ENCODE results near the gene EPB41.
"Not testable (repeated sequence)": the region's sequence is repeated elsewhere in the genome, so short reads cannot be mapped to it uniquely, and the experiment has no call there.

The EPB41 gene

GRCh38 chr1:29131056-29131455 is 216.7 kb downstream of the EPB41 start:
- not testable (repeated sequence) for DNase-seq (ENCODE audit: low read depth in 2 of 2)

GRCh38 chr1:29133861-29134694 is 219.7 kb downstream of the EPB41 start:
- no peak for DNase-seq (ENCODE audit: low read depth in 2 of 2)

GRCh38 chr1:29134695-29135028 is 220.3 kb downstream of the EPB41 start:
- no peak for DNase-seq (ENCODE audit: low read depth in 2 of 2)

- DNase-seq (ENCODE audit: low read depth in 2 of 2), result no peak
Observed at GRCh38 chr1:29136391-29136915, 222.1 kb downstream of the EPB41 start.

- no peak for DNase-seq (ENCODE audit: low read depth in 2 of 2)
Observed at GRCh38 chr1:29142714-29143113, 228.3 kb downstream of the EPB41 start.

- DNase-seq (ENCODE audit: low read depth in 2 of 2), result no peak
Observed at GRCh38 chr1:29144178-29144577, 229.8 kb downstream of the EPB41 start.

GRCh38 chr1:29145739-29146437 is 231.5 kb downstream of the EPB41 start:
- DNase-seq (ENCODE audit: low read depth in 2 of 2), result no peak

- DNase-seq (ENCODE audit: low read depth in 2 of 2), result no peak
Observed at GRCh38 chr1:29148656-29149491, 234.5 kb downstream of the EPB41 start.

- not testable (repeated sequence) for DNase-seq (ENCODE audit: low read depth in 2 of 2)
Observed at GRCh38 chr1:29150346-29150745, 236.0 kb downstream of the EPB41 start.

GRCh38 chr1:29152046-29152805 is 237.9 kb downstream of the EPB41 start:
- DNase-seq (ENCODE audit: low read depth in 2 of 2), result no peak

GRCh38 chr1:29156543-29157268 is 242.3 kb downstream of the EPB41 start:
- no peak for DNase-seq (ENCODE audit: low read depth in 2 of 2)

- no peak for DNase-seq (ENCODE audit: low read depth in 2 of 2)
Observed at GRCh38 chr1:29157269-29157601, 242.9 kb downstream of the EPB41 start.

- DNase-seq (ENCODE audit: low read depth in 2 of 2), result no peak
Observed at GRCh38 chr1:29159773-29160172, 245.4 kb downstream of the EPB41 start.

GRCh38 chr1:29162025-29162424 is 247.7 kb downstream of the EPB41 start:
- no peak for DNase-seq (ENCODE audit: low read depth in 2 of 2)

- no peak for DNase-seq (ENCODE audit: low read depth in 2 of 2)
Observed at GRCh38 chr1:29162476-29163138, 248.2 kb downstream of the EPB41 start.

- no peak for DNase-seq (ENCODE audit: low read depth in 2 of 2)
Observed at GRCh38 chr1:29164588-29164987, 250.2 kb downstream of the EPB41 start.

- DNase-seq (ENCODE audit: low read depth in 2 of 2), result no peak
Observed at GRCh38 chr1:29166291-29166878, 252.0 kb downstream of the EPB41 start.

- no peak for DNase-seq (ENCODE audit: low read depth in 2 of 2)
Observed at GRCh38 chr1:29167904-29168303, 253.5 kb downstream of the EPB41 start.
